OCI-LY7 (cell line): ENCODE measurements around the gene CTDSPL. TPM values are rescaled to one million over a fixed set of nuclear protein-coding genes. Genes with fewer than 3 reads are reported as not detected.

Experiments
- BruUV-seq: library from RNA; stranded (reverse); fragments of 400-500 nt; replicated peaks from 2 replicates; lab custom pipeline; 2021; lab: Mats Ljungman, UMichigan
- CTCF ChIA-PET: fragments of 300-600 bp; sonication (Branson Sonifier 250); formaldehyde crosslinking; loops from one replicate; lab custom pipeline; 2022; ENCODE audit warnings: antibody characterized with exemption; ENCODE audit not compliant: unreplicated experiment; lab: Charles Lee
- POLR2A ChIA-PET: fragments of 300-600 bp; sonication (Branson Sonifier 250); formaldehyde crosslinking; loops from one replicate; lab custom pipeline; 2022; ENCODE audit warnings: antibody characterized with exemption; lab: Charles Lee
- DNase-seq: peaks from one replicate; pipeline ENCODE4 v3.0.0-alpha.2; 2015; ENCODE audit warnings: low spot score
- H2AFZ ChIP-seq: fragments of 200-600 bp; sonication (generic), shearing (Covaris generic); 2 replicates; pipeline ENCODE4 v1.6.1; 2014; ENCODE audit warnings: mild to moderate bottlenecking, antibody characterized with exemption, low read length, moderate library complexity
- H3K27ac ChIP-seq: fragments of 200-600 bp; sonication (generic); 2 replicates; pipeline ENCODE4 v1.5.1; 2014; ENCODE audit warnings: mixed run types, low read depth, mild to moderate bottlenecking, moderate library complexity, low read length, inconsistent platforms; ENCODE audit not compliant: poor library complexity, severe bottlenecking
- H3K36me3 ChIP-seq: fragments of 200-600 bp; sonication (generic); 2 replicates; pipeline ENCODE4 v1.6.1; 2014; ENCODE audit warnings: mild to moderate bottlenecking, antibody characterized with exemption, low read length, moderate library complexity, mixed read lengths; ENCODE audit not compliant: insufficient read depth
- H3K4me1 ChIP-seq: fragments of 200-600 bp; sonication (generic); 2 replicates; pipeline ENCODE4 v1.5.1; 2014; ENCODE audit warnings: mild to moderate bottlenecking, low read length; ENCODE audit not compliant: insufficient read depth, poor library complexity, severe bottlenecking
- H3K4me2 ChIP-seq: fragments of 200-600 bp; sonication (generic); 2 replicates; pipeline ENCODE4 v1.6.1; 2014; ENCODE audit warnings: mild to moderate bottlenecking, low read length
- H3K4me3 ChIP-seq: fragments of 200-600 bp; sonication (generic); 2 replicates; pipeline ENCODE4 v1.5.1; 2014; ENCODE audit warnings: mild to moderate bottlenecking, low read depth, low read length; ENCODE audit not compliant: poor library complexity, severe bottlenecking
- H3K79me2 ChIP-seq: fragments of 200-600 bp; sonication (generic); 2 replicates; pipeline ENCODE4 v1.6.1; 2016; ENCODE audit warnings: low read depth, mild to moderate bottlenecking, low read length, moderate library complexity, mixed read lengths; ENCODE audit not compliant: insufficient read depth
- H3K9me2 ChIP-seq: fragments of 200-600 bp; sonication (generic); 2 replicates; pipeline ENCODE4 v1.6.1; 2016; ENCODE audit warnings: mild to moderate bottlenecking, low read length, mixed read lengths; ENCODE audit not compliant: insufficient read depth
- H3K9me3 ChIP-seq: fragments of 200-600 bp; sonication (generic); 2 replicates; pipeline ENCODE4 v1.6.1; 2014; ENCODE audit warnings: mild to moderate bottlenecking, mixed run types, low read length, mixed read lengths
- H4K20me1 ChIP-seq: fragments of 200-600 bp; sonication (generic); 2 replicates; pipeline ENCODE4 v1.6.1; 2014; ENCODE audit warnings: mild to moderate bottlenecking, antibody characterized with exemption, low read length, moderate library complexity, mixed read lengths; ENCODE audit not compliant: insufficient read depth
- CTCF ChIP-seq: fragments of 200-600 bp; sonication (generic); conservative IDR thresholded peaks from 2 replicates; pipeline ENCODE4 v1.5.1; 2014; ENCODE audit warnings: mild to moderate bottlenecking, antibody characterized with exemption, low read length, moderate library complexity, mixed read lengths
- EZH2phosphoT487 ChIP-seq: fragments of 200-600 bp; sonication (generic); IDR thresholded peaks from 2 replicates; pipeline ENCODE4 v1.6.1; 2018; ENCODE audit warnings: low read depth, borderline replicate concordance, mild to moderate bottlenecking, mixed run types, antibody characterized with exemption, low read length, moderate library complexity, mixed read lengths
- intact Hi-C: fragments of 100-400 bp; cut with micrococcal nuclease; formaldehyde crosslinking; loops from one replicate; pipeline ENCODE4 v1.10.0; 2022; ENCODE audit not compliant: unreplicated experiment
- total RNA-seq, 2 experiments: library from RNA; depleted of rRNA in 1 of 2; stranded (reverse); fragments of >200 nt in 1 of 2; shearing (Covaris generic) in 1 of 2; gene quantifications; 2 replicates each; pipeline ENCODE4 v1.2.3, GENCODE V29; 2014 to 2022

Gene CTDSPL
- total RNA-seq, 2 experiments from 2014 or later = 0.38 TPM; not detected in 1

GRCh38 chr3:38018296-38019266 lies 156.9 kb downstream of the CTDSPL start:
- Histone ChIP-seq H3K4me3 (no peak overlapping the region), H3K4me1 (peaks cover 5% of the 10 kb centered on the region), H3K9me3 (no peaks in the 10 kb centered on the region), H3K36me3 (no peaks in the 10 kb centered on the region), H3K79me2 (no peaks in the 10 kb centered on the region), H2AFZ (no peak overlapping the region), H3K9me2 (no peaks in the 10 kb centered on the region), H4K20me1 (no peaks in the 10 kb centered on the region), H3K4me2 (no peak overlapping the region), H3K27ac (no peak overlapping the region)
- ChIA-PET CTCF (no interaction called here), POLR2A (no interaction called here)
- TF ChIP-seq CTCF (no peak), EZH2phosphoT487 (no peak)
- intact Hi-C loops = no loop called here
- no peak for DNase-seq
- BruUV-seq = no TSS peak

GRCh38 chr3:38019658-38020341 lies 158.1 kb downstream of the CTDSPL start:
- Histone ChIP-seq H4K20me1 (no peaks in the 10 kb centered on the region), H3K36me3 (no peaks in the 10 kb centered on the region), H3K27ac (no peak overlapping the region), H3K4me1 (peaks cover 10% of the 10 kb centered on the region), H2AFZ (no peak overlapping the region), H3K4me2 (no peak overlapping the region), H3K9me3 (no peaks in the 10 kb centered on the region), H3K9me2 (no peaks in the 10 kb centered on the region), H3K79me2 (no peaks in the 10 kb centered on the region), H3K4me3 (no peak overlapping the region)
- BruUV-seq = no TSS peak
- ChIA-PET POLR2A (no interaction called here), CTCF (no interaction called here)
- no peak for DNase-seq
- intact Hi-C loops = no loop called here
- TF ChIP-seq EZH2phosphoT487 (no peak), CTCF (no peak)
